ENCODE data around the gene COL15A1. TPM values are rescaled to one million over a fixed set of nuclear protein-coding genes. Genes with fewer than 3 reads are reported as not detected.
"Not testable (repeated sequence)": the region's sequence is repeated elsewhere in the genome, so short reads cannot be mapped to it uniquely, and the experiment has no call there.

COL15A1 gene
- total RNA-seq, 1 donor from 2014 or later, result 0.05 TPM

- intact Hi-C loops (cut with micrococcal nuclease), result loop anchor here (1.0 to 2.0 kb wide), 3 partner anchors 12 to 36 kb away; partner anchors contain the start of gene TGFBR1
- peak; percentile 88 for DNase-seq
- Mint-ChIP-seq H3K4me3 (peak overlapping the region; percentile 74), H3K36me3 (ENCODE audit: low read depth) (peaks cover 16% of the 10 kb centered on the region), H3K9me3 (peaks cover 15% of the 10 kb centered on the region), H3K27me3 (no peaks in the 10 kb centered on the region), H3K27ac (peak overlapping the region; percentile 95), H3K4me1 (peaks cover 65% of the 10 kb centered on the region)
Measured at GRCh38 chr9:99092643-99093491, 149.2 kb downstream of the COL15A1 start.

GRCh38 chr9:99093492-99093791 lies 149.7 kb downstream of the COL15A1 start:
- Mint-ChIP-seq H3K4me3 (peak overlapping the region; percentile 74), H3K9me3 (peaks cover 14% of the 10 kb centered on the region), H3K27ac (peak overlapping the region; percentile 95), H3K36me3 (ENCODE audit: low read depth) (peaks cover 18% of the 10 kb centered on the region), H3K4me1 (peaks cover 69% of the 10 kb centered on the region), H3K27me3 (no peaks in the 10 kb centered on the region)
- peak; percentile 80 for DNase-seq
- intact Hi-C loops (cut with micrococcal nuclease), result loop anchor here (1.0 to 2.0 kb wide), 3 partner anchors 12 to 37 kb away; partner anchors contain the start of gene TGFBR1

DNA sequence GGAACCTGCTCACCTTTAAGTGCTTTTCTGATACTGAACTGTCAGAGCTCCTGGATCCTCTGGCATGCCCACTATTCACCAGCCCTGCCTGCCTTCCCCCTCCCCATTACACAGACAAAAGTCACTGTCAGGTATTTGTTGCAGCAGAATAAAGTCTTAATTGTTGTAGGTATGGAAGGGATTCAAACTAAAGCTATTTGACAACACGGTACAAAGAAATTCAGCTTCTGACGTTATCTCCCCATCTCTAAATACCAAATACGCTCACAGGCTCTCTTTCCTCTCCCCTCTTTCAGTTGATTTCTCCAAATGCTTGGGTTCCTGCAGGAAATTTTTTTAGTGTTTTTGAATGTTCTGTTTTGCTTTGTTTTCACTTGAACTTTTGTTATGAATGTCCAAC lies 151.9 kb downstream of the COL15A1 start:
- Mint-ChIP-seq H3K4me1 (peaks cover 69% of the 10 kb centered on the region), H3K27me3 (no peaks in the 10 kb centered on the region), H3K27ac (no peak overlapping the region), H3K36me3 (ENCODE audit: low read depth) (peaks cover 19% of the 10 kb centered on the region), H3K9me3 (peaks cover 20% of the 10 kb centered on the region), H3K4me3 (no peak overlapping the region)
- no peak for DNase-seq
- intact Hi-C loops (cut with micrococcal nuclease), result no loop called here

DNA sequence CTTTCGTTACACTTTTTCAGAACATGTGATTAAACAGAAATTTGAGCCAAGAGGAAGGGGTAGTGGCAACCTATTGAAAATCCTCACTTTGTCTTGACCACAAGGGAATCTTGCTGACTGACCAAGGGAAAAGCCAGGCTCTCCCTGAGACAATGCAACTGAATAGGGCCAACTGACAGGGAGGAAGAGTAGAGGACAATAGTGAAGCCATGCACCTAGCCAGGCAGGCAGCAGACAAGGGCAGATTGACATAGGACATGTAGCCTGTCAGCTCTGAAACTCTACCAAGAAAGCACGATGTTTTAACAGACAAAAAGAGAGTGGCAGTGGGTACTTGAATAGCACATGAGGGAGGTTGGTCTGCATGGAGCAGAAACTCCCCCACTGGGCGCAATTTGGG lies 152.7 kb downstream of the COL15A1 start:
- peaks cover 18% of the 10 kb centered on the region for H3K36me3 Mint-ChIP-seq (ENCODE audit: low read depth)
- no peak for DNase-seq
- H3K9me3 Mint-ChIP-seq, result peaks cover 16% of the 10 kb centered on the region
- intact Hi-C loops (cut with micrococcal nuclease), result no loop called here
- H3K27me3 Mint-ChIP-seq, result no peaks in the 10 kb centered on the region
- H3K4me3 Mint-ChIP-seq, result no peak overlapping the region
- peaks cover 63% of the 10 kb centered on the region for H3K4me1 Mint-ChIP-seq
- no peak overlapping the region for H3K27ac Mint-ChIP-seq

DNA sequence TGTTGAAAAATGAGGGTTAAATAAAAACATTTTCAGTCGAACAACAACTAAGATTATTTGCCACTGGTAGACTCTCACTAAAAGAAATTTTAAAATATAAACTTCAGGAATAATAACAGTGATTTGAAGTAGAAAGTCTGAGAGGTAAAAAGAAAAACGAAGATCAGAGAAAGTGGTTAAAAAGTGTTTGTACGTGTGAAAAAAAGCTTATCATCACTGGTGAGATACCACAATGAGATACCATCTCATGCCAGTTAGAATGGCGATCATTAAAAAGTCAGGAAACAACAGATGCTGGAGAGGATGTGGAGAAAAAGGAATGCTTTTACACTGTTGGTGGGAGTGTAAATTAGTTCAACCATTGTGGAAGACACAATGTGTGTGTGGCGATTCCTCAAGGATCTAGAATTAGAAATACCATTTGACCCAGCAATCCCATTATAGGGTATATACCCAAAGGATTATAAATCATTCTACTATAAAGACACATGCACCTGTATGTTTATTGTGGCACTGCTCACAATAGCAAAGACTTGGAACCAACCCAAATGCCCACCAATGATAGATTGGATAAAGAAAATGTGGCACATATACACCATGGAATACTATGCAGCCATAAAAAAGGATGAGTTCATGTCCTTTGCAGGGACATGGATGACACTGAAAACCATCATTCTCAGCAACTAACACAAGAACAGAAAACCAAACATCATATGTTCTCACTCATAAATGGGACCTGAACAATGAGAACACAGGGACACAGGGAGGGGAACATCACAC lies 156.3 kb downstream of the COL15A1 start:
- Mint-ChIP-seq H3K9me3 (peaks cover 15% of the 10 kb centered on the region), H3K36me3 (ENCODE audit: low read depth) (peaks cover 15% of the 10 kb centered on the region), H3K4me1 (peaks cover 55% of the 10 kb centered on the region)
- intact Hi-C loops (cut with micrococcal nuclease), result loop anchor here (10.0 kb wide), 1 partner anchor 725 kb away; the partner anchor contains the start of gene NR4A3
- not testable (repeated sequence) for H3K27ac Mint-ChIP-seq, DNase-seq, H3K4me3 Mint-ChIP-seq, H3K27me3 Mint-ChIP-seq

DNA sequence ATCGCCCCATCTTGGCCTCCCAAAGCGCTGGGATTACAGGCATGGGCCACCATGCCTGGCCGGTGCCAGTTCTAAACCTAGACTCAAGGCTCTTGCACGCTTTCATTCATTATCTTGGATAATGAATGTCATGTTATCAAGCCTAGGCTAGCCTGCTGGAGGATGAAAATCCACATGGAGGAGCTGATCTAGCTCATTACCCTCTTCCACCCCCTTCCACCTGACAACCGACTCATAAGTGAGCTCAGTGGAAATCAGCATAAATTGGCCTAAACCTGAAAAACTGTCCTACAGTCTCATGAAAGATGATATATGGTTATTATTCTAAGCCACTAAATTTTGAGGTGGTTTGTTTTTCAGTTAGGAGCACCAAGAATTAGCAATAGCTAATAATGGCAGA lies 157.6 kb downstream of the COL15A1 start:
- H3K27me3 Mint-ChIP-seq, result no peaks in the 10 kb centered on the region
- intact Hi-C loops (cut with micrococcal nuclease), result loop anchor here (10.0 kb wide), 1 partner anchor 724 kb away; the partner anchor contains the start of gene NR4A3
- DNase-seq, result no peak
- H3K4me1 Mint-ChIP-seq, result peaks cover 48% of the 10 kb centered on the region
- peaks cover 17% of the 10 kb centered on the region for H3K36me3 Mint-ChIP-seq (ENCODE audit: low read depth)
- no peak overlapping the region for H3K27ac Mint-ChIP-seq
- H3K4me3 Mint-ChIP-seq, result no peak overlapping the region
- H3K9me3 Mint-ChIP-seq, result peaks cover 15% of the 10 kb centered on the region

DNA sequence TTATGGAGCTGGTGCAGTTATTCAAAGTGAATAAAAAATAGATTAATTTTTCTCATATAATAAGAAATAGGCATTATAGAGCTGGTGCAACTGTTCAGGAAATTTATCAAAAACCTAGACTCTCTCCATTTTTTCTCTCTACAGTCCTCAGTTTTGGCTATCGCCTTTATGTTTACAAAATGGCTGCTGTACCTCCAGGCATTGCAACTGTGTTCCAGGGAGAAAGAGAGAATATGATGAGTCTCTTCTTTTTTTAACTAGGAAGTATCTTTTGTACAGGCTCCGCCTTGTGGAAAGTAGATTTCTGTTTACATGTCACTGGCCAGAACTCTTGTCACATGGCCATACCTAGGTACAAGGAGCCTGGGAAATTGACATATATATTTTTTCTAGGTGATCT lies 158.1 kb downstream of the COL15A1 start:
- intact Hi-C loops (cut with micrococcal nuclease), result loop anchor here (10.0 kb wide), 1 partner anchor 723 kb away; the partner anchor contains the start of gene NR4A3

GRCh38 chr9:99103054-99103895 lies 159.6 kb downstream of the COL15A1 start:
- H3K27ac Mint-ChIP-seq, result peak overlapping the region; percentile 20
- peaks cover 12% of the 10 kb centered on the region for H3K9me3 Mint-ChIP-seq
- peaks cover 43% of the 10 kb centered on the region for H3K4me1 Mint-ChIP-seq
- H3K27me3 Mint-ChIP-seq, result no peaks in the 10 kb centered on the region
- no peak for DNase-seq
- H3K36me3 Mint-ChIP-seq (ENCODE audit: low read depth), result peaks cover 11% of the 10 kb centered on the region
- intact Hi-C loops (cut with micrococcal nuclease), result loop anchor here (10.0 kb wide), 1 partner anchor 722 kb away; the partner anchor contains the start of gene NR4A3
- H3K4me3 Mint-ChIP-seq, result peak overlapping the region; percentile 86

More for the DNA sequence above, 158.1 kb downstream of the COL15A1 start:
- no peak overlapping the region for H3K27ac Mint-ChIP-seq
- H3K27me3 Mint-ChIP-seq, result no peaks in the 10 kb centered on the region
- no peak for DNase-seq
- peaks cover 45% of the 10 kb centered on the region for H3K4me1 Mint-ChIP-seq
- peaks cover 15% of the 10 kb centered on the region for H3K9me3 Mint-ChIP-seq
- peaks cover 17% of the 10 kb centered on the region for H3K36me3 Mint-ChIP-seq (ENCODE audit: low read depth)
- H3K4me3 Mint-ChIP-seq, result no peak overlapping the region

DNA sequence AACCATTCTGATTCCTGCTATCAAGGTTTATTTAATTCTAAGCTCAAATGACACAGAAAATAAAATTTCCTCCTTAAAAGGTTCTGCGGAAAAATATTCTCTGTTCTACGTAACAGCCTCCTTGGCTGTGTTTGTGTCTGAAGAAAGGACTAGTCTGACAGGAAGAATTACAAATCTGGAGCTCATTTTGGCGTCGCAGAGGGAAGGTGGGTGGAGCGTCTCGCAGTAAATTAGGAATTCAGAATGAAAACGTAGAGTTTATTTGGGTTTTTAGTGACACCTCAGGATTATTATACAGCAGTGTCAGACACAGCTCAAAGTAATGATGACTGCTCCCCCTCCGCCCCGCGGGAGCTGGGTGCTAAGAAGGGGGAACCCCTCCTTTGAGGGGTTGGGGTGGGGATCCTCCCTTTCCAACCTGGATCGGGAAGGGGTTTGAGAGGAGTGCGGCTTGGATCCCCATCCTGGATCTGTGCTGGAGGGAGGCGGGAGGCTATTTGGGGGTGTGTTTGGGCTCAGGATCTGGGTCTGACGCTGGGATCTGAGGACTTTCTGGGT lies 160.3 kb downstream of the COL15A1 start:
- DNase-seq, result no peak

DNA sequence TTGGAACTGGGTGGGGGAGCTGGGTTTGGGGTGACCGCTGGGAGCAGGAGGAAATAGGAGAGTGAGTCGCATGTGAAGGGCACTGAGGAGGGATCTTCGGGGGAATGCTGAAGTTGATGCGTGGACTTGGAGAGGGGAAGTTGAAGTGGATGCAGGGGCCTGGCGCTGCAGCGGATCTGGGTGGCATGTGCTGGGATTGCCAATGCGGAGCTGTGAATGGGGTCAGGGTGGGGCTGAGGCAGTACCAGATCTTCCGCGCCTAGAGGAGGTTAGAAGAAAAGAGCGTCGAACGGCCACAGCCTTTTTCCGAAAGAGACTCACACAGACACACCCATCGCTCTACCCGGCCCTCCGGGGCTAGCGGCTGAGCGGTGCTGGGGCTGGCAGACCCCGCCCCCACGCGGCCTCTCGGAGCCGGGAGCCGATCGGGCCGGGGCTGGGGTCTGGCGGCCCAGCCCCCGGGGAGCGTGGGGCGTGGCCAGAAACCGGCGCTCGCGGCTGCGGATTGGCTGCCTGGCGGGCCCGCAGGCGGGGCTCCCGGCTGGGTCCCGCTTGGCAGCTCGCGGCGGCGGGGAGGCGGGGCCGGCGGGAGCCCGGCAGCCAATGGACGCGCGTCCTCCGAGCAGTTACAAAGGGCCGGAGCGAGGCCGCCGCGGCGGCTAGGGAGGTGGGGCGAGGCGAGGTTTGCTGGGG lies 160.9 kb downstream of the COL15A1 start, which contains the start of gene TGFBR1:
Gene TGFBR1 (plus strand): TSS at position 655 of the 693 bp plus-strand sequence. CDS start 93 bp downstream, outside the sequence.
- H3K27ac Mint-ChIP-seq, result peak within 1 kb of the TSS; percentile 84

More for the DNA sequence above, 160.3 kb downstream of the COL15A1 start:
- intact Hi-C loops (cut with micrococcal nuclease), result loop anchor here (1.0 to 10.0 kb wide), 3 partner anchors 15 to 721 kb away; partner anchors contain the start of gene NR4A3
- peaks cover 50% of the 10 kb centered on the region for H3K4me1 Mint-ChIP-seq
- H3K27ac Mint-ChIP-seq, result peak overlapping the region; percentile 84
- no peaks in the 10 kb centered on the region for H3K27me3 Mint-ChIP-seq
- peaks cover 14% of the 10 kb centered on the region for H3K36me3 Mint-ChIP-seq (ENCODE audit: low read depth)
- peak overlapping the region; percentile 86 for H3K4me3 Mint-ChIP-seq
- peaks cover 5% of the 10 kb centered on the region for H3K9me3 Mint-ChIP-seq

DNA sequence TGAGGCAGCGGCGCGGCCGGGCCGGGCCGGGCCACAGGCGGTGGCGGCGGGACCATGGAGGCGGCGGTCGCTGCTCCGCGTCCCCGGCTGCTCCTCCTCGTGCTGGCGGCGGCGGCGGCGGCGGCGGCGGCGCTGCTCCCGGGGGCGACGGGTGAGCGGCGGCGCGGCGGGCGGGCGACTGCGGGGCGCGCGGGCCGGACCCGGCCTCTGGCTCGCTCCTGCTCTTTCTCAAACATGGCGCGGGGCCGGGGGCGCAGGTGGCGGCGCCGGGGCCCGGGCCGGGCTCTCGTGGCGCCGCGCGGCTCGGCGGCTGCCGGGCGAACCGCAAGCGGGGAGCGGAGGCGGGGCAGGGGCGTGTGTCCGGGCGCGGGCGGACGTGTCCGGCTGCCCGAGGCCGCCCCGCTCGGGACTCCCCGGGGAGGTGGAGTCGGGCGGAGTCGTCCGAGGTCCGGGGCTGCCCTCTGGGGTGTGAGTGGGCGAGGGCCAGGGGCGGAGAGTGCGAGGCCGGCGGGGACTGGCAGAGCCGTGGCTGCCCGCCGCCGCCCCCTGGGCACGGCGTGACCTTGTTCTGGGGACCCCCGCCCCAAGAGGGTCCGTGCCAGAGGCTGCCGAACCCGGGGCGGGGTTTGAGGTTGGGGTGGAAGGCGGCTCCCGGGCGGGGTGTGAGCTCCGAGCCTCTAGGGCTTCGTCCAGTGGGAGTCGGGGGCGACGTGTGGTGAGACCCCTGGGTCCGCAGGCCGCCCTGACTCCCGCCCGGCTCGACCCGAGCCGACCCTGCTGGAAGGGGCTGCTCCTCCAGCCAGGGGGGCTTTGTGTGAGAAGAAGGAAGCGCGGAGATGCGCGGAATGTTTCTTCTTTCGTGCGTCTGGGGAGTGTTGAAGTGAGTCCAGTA lies 161.7 kb downstream of the COL15A1 start:
- H3K36me3 Mint-ChIP-seq (ENCODE audit: low read depth), result peaks cover 18% of the 10 kb centered on the region
- DNase-seq, result peak; percentile 87
- H3K27me3 Mint-ChIP-seq, result no peaks in the 10 kb centered on the region
- no peaks in the 10 kb centered on the region for H3K9me3 Mint-ChIP-seq
- peak overlapping the region; percentile 90 for H3K4me3 Mint-ChIP-seq
- intact Hi-C loops (cut with micrococcal nuclease), result loop anchor here (1.0 to 10.0 kb wide), 6 partner anchors 12 to 719 kb away; partner anchors contain the start of genes ALG2, NR4A3 and SEC61B
- H3K27ac Mint-ChIP-seq, result peak overlapping the region; percentile 82
- H3K4me1 Mint-ChIP-seq, result peaks cover 58% of the 10 kb centered on the region

More for the DNA sequence above, 160.9 kb downstream of the COL15A1 start, which contains the start of gene TGFBR1:
- Mint-ChIP-seq H3K27me3 (no peaks in the 10 kb centered on the region), H3K4me1 (peaks cover 53% of the 10 kb centered on the region), H3K9me3 (no peaks in the 10 kb centered on the region), H3K4me3 (peak within 1 kb of the TSS; percentile 90), H3K36me3 (ENCODE audit: low read depth) (peaks cover 14% of the 10 kb centered on the region)
- DNase-seq, result peak; percentile 99
- intact Hi-C loops (cut with micrococcal nuclease), result loop anchor here (1.0 to 10.0 kb wide), 6 partner anchors 11 to 720 kb away; partner anchors contain the start of genes ALG2, NR4A3 and SEC61B

All from activated CD4-positive, alpha-beta T cell treated with anti-CD3 and anti-CD28 coated beads, Interleukin-2, amount 10 ng/mL, durations not matched to agents 24 days and 14 days (primary cell).